ENCODE measurements around the gene RGS7.

The RGS7 gene

GRCh38 chr1:240784776-240785175 lies 572.2 kb downstream of the RGS7 start:
- no peak overlapping the region; the same call in 1 of the 2 replicates for H3K27ac ChIP-seq
- no peak for TF ChIP-seq CTCF (conservative IDR thresholded peaks at IDR 0.05)

- H3K27ac ChIP-seq: peak overlapping the region; percentile 38; the same call in 1 of the 2 replicates
Measured at GRCh38 chr1:240783728-240784137, 573.3 kb downstream of the RGS7 start.

- no peak overlapping the region for H3K27ac ChIP-seq
- TF ChIP-seq CTCF (conservative IDR thresholded peaks at IDR 0.05): no peak
Measured at GRCh38 chr1:240776237-240776636, 580.8 kb downstream of the RGS7 start.

GRCh38 chr1:240772131-240772530 lies 584.9 kb downstream of the RGS7 start:
- no peak overlapping the region for H3K27ac ChIP-seq
- TF ChIP-seq CTCF (conservative IDR thresholded peaks at IDR 0.05): no peak

GRCh38 chr1:240771450-240771849 lies 585.6 kb downstream of the RGS7 start:
- no peak for TF ChIP-seq CTCF (conservative IDR thresholded peaks at IDR 0.05)
- no peak overlapping the region for H3K27ac ChIP-seq

GRCh38 chr1:240768979-240769378 lies 588.0 kb downstream of the RGS7 start:
- H3K27ac ChIP-seq: no peak overlapping the region
- TF ChIP-seq CTCF (conservative IDR thresholded peaks at IDR 0.05): no peak

- TF ChIP-seq CTCF (conservative IDR thresholded peaks at IDR 0.05): no peak
- H3K27ac ChIP-seq: no peak overlapping the region
Measured at GRCh38 chr1:240766831-240767230, 590.2 kb downstream of the RGS7 start.

- no peak overlapping the region for H3K27ac ChIP-seq
- no peak for TF ChIP-seq CTCF (conservative IDR thresholded peaks at IDR 0.05)
Measured at GRCh38 chr1:240765732-240766363, 591.2 kb downstream of the RGS7 start.

Data from VCaP (cell line).